HEK293T (cell line): ENCODE results near the gene UGT1A6.
"Not testable (repeated sequence)": the region's sequence is repeated elsewhere in the genome, so short reads cannot be mapped to it uniquely, and the experiment has no call there.

Source experiments
- CTCF ChIA-PET: fragments of 350-600 bp; formaldehyde crosslinking; extraction: SDS; loops from one replicate; lab custom pipeline; 2021; ENCODE audit warnings: antibody characterized with exemption, inconsistent platforms; lab: Yijun Ruan, JAX
- POLR2A ChIA-PET: fragments of 350-600 bp; formaldehyde crosslinking; extraction: SDS; loops from one replicate; lab custom pipeline; 2020; ENCODE audit warnings: antibody characterized with exemption, inconsistent platforms; lab: Yijun Ruan, JAX
- DNase-seq: peaks from one replicate; pipeline ENCODE4 v3.0.0; 2012; ENCODE audit warnings: mixed read lengths; ENCODE audit errors: extremely low spot score
- ARNT ChIP-seq: fragments of 450-650 bp; IDR thresholded peaks from 2 replicates; pipeline ENCODE4 v1.6.1; 2017; ENCODE audit warnings: mild to moderate bottlenecking
- BHLHE40 ChIP-seq: fragments of 450-650 bp; IDR thresholded peaks from 2 replicates; pipeline ENCODE4 v1.6.1; 2016; ENCODE audit warnings: mild to moderate bottlenecking, moderate library complexity, borderline replicate concordance
- CTBP1 ChIP-seq: fragments of 450-650 bp; IDR thresholded peaks from 2 replicates; pipeline ENCODE4 v1.6.1; 2016; ENCODE audit warnings: borderline replicate concordance
- ELF4 ChIP-seq: fragments of 450-650 bp; IDR thresholded peaks from 2 replicates; pipeline ENCODE4 v1.6.1; 2017; ENCODE audit warnings: antibody characterized with exemption
- FOXA1 ChIP-seq: fragments of 450-650 bp; IDR thresholded peaks from 2 replicates; pipeline ENCODE4 v1.6.1; 2016; ENCODE audit warnings: mild to moderate bottlenecking
- FOXK2 ChIP-seq: fragments of 450-650 bp; IDR thresholded peaks from 2 replicates; pipeline ENCODE4 v1.6.1; 2016; ENCODE audit warnings: mild to moderate bottlenecking
- FOXM1 ChIP-seq: fragments of 450-650 bp; IDR thresholded peaks from 2 replicates; pipeline ENCODE4 v1.6.1; 2017; ENCODE audit warnings: mild to moderate bottlenecking, borderline replicate concordance
- HDGF ChIP-seq: fragments of 450-650 bp; IDR thresholded peaks from 2 replicates; pipeline ENCODE4 v1.6.1; 2017; ENCODE audit warnings: antibody characterized with exemption, borderline replicate concordance
- L3MBTL2 ChIP-seq: fragments of 450-650 bp; conservative IDR thresholded peaks from 2 replicates; pipeline ENCODE4 v1.6.1; 2016; ENCODE audit warnings: mild to moderate bottlenecking
- LEF1 ChIP-seq: fragments of 450-650 bp; IDR thresholded peaks from 2 replicates; pipeline ENCODE4 v1.6.1; 2017; ENCODE audit warnings: mild to moderate bottlenecking, borderline replicate concordance
- NFRKB ChIP-seq: fragments of 450-650 bp; IDR thresholded peaks from 2 replicates; pipeline ENCODE4 v1.6.1; 2016; ENCODE audit warnings: mild to moderate bottlenecking, moderate library complexity
- SP1 ChIP-seq: fragments of 450-650 bp; IDR thresholded peaks from 2 replicates; pipeline ENCODE4 v1.6.1; 2017
- SUZ12 ChIP-seq: fragments of 450-650 bp; IDR thresholded peaks from 2 replicates; pipeline ENCODE4 v1.6.1; 2016; ENCODE audit warnings: mild to moderate bottlenecking
- TARDBP ChIP-seq: fragments of 450-650 bp; IDR thresholded peaks from 2 replicates; pipeline ENCODE4 v1.6.1; 2016
- ZNF384 ChIP-seq: fragments of 450-650 bp; IDR thresholded peaks from 2 replicates; pipeline ENCODE4 v1.6.1; 2016
- TF ChIP-seq, protein P1 (sequence below): fragments of 450-650 bp; IDR thresholded peaks from 2 replicates; pipeline ENCODE4 v1.6.1; 2016

The UGT1A6 gene

DNA sequence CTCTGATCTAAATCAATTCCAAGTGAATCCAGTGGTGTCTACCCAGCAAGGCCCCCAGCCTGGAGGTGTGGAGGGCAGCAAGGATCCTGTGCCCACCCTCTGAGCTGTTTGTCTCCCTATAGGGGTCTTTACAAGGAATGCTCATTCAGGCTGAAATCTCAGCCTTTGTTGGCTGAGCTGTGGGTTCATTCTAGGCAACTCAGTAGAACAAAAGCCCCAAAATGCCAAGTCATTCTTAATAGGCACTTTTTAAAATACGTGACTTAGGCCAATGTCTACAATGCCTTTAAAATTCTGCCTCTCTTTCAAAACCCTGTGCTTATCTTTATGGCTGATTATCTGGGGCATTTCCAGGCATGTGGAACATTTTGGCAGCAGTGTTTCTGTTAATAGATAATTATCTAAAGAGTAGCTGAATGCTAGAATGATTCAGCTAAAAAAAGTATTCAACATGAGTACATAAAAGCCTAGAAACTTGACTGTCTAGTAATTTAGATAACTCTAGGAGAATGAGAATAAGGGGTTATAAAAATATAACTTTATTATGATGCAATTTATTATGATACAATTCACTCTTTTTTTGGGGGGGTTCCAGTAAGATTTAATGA lies 7.4 kb downstream of the UGT1A6 start:
- CTCF ChIA-PET, result no interaction called here
- no peak for DNase-seq

DNA sequence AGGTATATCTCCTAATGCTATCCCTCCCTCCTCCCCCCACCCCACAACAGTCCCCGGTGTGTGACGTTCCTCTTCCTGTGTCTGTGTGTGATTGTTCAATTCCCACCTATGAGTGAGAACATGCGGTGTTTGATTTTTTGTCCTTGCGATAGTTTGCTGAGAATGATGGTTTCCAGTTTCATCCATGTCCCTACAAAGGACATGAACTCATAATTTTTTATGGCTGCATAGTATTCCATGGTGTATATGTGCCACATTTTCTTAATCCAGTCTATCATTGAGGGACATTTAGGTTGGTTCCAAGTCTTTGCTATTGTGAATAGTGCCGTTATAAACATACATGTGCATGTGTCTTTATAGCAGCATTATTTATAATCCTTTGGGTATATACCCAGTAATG lies 8.2 kb downstream of the UGT1A6 start:
- POLR2A ChIA-PET, result not testable (repeated sequence)

More for the DNA sequence above, 7.4 kb downstream of the UGT1A6 start:
- POLR2A ChIA-PET, result no interaction called here
- TF ChIP-seq TARDBP (no peak), ELF4 (no peak), CTBP1 (no peak), FOXK2 (no peak), ZNF384 (no peak), LEF1 (no peak), FOXM1 (no peak), BHLHE40 (no peak), SUZ12 (no peak), HDGF (no peak), NFRKB (no peak), FOXA1 (no peak), SP1 (no peak), L3MBTL2 (no peak)
- TF ChIP-seq, protein P1, sequence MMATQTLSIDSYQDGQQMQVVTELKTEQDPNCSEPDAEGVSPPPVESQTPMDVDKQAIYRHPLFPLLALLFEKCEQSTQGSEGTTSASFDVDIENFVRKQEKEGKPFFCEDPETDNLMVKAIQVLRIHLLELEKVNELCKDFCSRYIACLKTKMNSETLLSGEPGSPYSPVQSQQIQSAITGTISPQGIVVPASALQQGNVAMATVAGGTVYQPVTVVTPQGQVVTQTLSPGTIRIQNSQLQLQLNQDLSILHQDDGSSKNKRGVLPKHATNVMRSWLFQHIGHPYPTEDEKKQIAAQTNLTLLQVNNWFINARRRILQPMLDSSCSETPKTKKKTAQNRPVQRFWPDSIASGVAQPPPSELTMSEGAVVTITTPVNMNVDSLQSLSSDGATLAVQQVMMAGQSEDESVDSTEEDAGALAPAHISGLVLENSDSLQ, result no peak

DNA sequence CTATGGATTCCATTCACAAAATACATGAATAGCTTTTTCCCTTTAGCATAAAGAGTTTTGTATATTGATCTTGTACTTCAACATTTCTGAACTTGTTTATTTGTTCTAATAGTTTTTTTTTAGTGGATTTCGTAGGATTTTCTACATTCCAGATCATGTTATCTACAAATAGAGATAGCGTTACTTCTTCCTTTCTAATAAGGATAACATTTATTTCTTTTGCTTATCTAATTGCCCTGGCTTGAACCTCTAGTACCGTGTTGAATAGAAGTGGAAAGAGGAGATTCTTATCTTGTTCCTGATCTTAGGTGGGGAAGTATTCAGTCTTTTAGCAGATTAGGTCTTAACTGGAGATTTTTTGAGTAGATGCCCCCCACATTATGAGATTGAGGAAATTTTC lies 9.5 kb downstream of the UGT1A6 start:
- DNase-seq, result no peak
- TF ChIP-seq SP1, result no peak
- CTCF ChIA-PET, result no interaction called here
- POLR2A ChIA-PET, result no interaction called here

More for the DNA sequence above, 8.2 kb downstream of the UGT1A6 start:
- CTCF ChIA-PET, DNase-seq: not testable (repeated sequence)

GRCh38 chr2:233705911-233706506 lies 13.3 kb downstream of the UGT1A6 start:
- POLR2A ChIA-PET, result no interaction called here
- TF ChIP-seq BHLHE40, result no peak
- TF ChIP-seq FOXK2, result no peak
- no peak for TF ChIP-seq TARDBP
- CTCF ChIA-PET, result no interaction called here
- DNase-seq, result no peak

GRCh38 chr2:233706720-233707119 lies 14.0 kb downstream of the UGT1A6 start:
- POLR2A ChIA-PET, result no interaction called here
- CTCF ChIA-PET, result no interaction called here
- TF ChIP-seq ARNT (no peak), CTBP1 (no peak), FOXK2 (no peak), BHLHE40 (no peak), FOXA1 (no peak), SUZ12 (no peak), TARDBP (no peak), FOXM1 (no peak), HDGF (no peak), L3MBTL2 (no peak), SP1 (no peak), ZNF384 (no peak), NFRKB (no peak), ELF4 (no peak), LEF1 (no peak)
- TF ChIP-seq, protein P1, result no peak
- DNase-seq, result no peak

DNA sequence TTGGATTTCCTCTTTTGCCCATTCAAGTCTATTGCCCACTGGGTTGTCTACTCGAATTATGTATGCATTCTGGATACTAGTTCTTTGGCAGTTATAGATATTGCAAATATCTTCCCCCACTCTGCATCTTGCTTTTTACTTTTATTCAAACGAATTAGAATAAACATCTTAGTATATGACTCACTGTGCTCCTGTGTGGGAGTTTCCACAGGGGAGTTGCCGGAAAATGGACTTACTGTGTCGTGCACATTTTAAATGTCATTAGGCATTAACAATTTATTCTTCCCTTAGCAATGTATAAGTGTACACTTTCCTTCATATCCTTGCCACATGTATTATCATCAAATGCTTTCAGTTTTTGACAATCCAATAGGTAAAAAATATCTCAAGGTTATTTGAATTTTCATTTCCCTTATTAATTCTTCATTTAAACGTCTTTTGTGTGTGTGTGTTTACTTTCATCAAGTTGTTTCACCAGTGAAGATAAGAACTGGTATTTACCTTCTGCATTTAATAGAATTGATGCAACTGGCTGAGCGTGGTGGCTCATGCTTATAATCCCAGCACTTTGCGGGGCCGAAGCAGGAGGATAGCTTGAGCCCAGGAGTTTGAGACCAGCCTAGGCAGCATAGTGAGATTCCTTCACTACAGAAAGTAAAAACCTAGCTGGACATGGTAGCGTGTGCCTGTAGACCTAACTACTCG lies 15.4 kb downstream of the UGT1A6 start:
- no peak for DNase-seq
- POLR2A ChIA-PET, result no interaction called here
- TF ChIP-seq CTBP1 (no peak), NFRKB (no peak), SP1 (no peak), FOXA1 (no peak), ARNT (no peak), TARDBP (no peak), LEF1 (no peak), ZNF384 (no peak), L3MBTL2 (no peak), SUZ12 (no peak), BHLHE40 (no peak), FOXK2 (no peak)
- TF ChIP-seq, protein P1, result no peak
- CTCF ChIA-PET, result interaction anchor here (0.6 kb wide), 1 partner anchor 1972 kb away, joined by 3 read pairs; no protein-coding TSS in a partner anchor
